Osteoblast (primary cell): ENCODE data around the gene FAM53C. TPM values are rescaled to one million over a fixed set of nuclear protein-coding genes. Genes with fewer than 3 reads are reported as not detected.

Experiments
- DNase-seq: peaks from one replicate; pipeline ENCODE4 v3.0.0; 2011; ENCODE audit warnings: low spot score, mixed read lengths; ENCODE audit not compliant: insufficient read length; ENCODE audit errors: missing footprints
- H2AFZ ChIP-seq: 2 replicates; pipeline ENCODE4 v1.6.0; 2011; ENCODE audit warnings: mild to moderate bottlenecking, low read length
- H3K27ac ChIP-seq: 2 replicates; pipeline ENCODE4 v1.5.1; 2011; ENCODE audit warnings: mild to moderate bottlenecking, low read depth, low read length, moderate library complexity
- H3K27me3 ChIP-seq: 2 replicates; pipeline ENCODE4 v1.6.0; 2012; ENCODE audit warnings: mild to moderate bottlenecking, control low read depth, inconsistent platforms, low read length, moderate library complexity; ENCODE audit not compliant: insufficient read depth
- H3K36me3 ChIP-seq: 2 replicates; pipeline ENCODE4 v1.5.1; 2011; ENCODE audit warnings: mild to moderate bottlenecking, low read length, control low read depth, moderate library complexity; ENCODE audit not compliant: insufficient read depth
- H3K4me1 ChIP-seq: 2 replicates; pipeline ENCODE4 v1.5.1; 2011; ENCODE audit warnings: mild to moderate bottlenecking, low read length, control low read depth, moderate library complexity; ENCODE audit not compliant: insufficient read depth
- H3K4me2 ChIP-seq: 2 replicates; pipeline ENCODE4 v1.6.0; 2011; ENCODE audit warnings: mild to moderate bottlenecking, low read length; ENCODE audit not compliant: insufficient read depth
- H3K4me3 ChIP-seq: fragments of 200-600 bp; sonication (generic); 3 replicates; pipeline ENCODE4 v1.5.1; 2012; ENCODE audit warnings: mild to moderate bottlenecking, low read length, inconsistent platforms; ENCODE audit not compliant: insufficient read depth
- H3K79me2 ChIP-seq: 2 replicates; pipeline ENCODE4 v1.6.0; 2012; ENCODE audit warnings: mild to moderate bottlenecking, low read length, control low read depth, inconsistent platforms; ENCODE audit not compliant: insufficient read depth
- H3K9me3 ChIP-seq: 2 replicates; pipeline ENCODE4 v1.5.1; 2011; ENCODE audit warnings: low read depth, low read length, control low read depth
- H4K20me1 ChIP-seq: 2 replicates; pipeline ENCODE4 v1.6.0; 2012; ENCODE audit warnings: mild to moderate bottlenecking, low read length, control low read depth; ENCODE audit not compliant: insufficient read depth
- CTCF ChIP-seq: IDR thresholded peaks from 2 replicates; pipeline ENCODE4 v1.5.1; 2011; ENCODE audit warnings: mild to moderate bottlenecking, low read depth, low read length, moderate library complexity; ENCODE audit errors: extremely low read depth
- total RNA-seq: library from RNA; depleted of rRNA; stranded (reverse); fragments of >200 nt; gene quantifications from 2 replicates; pipeline ENCODE4 v1.2.3, GENCODE V29; 2012

The FAM53C gene
- total RNA-seq, 1 donor, result 43.8 TPM

GRCh38 chr5:138360941-138361452 is 22.9 kb downstream of the FAM53C start:
- Histone ChIP-seq H2AFZ (no peak overlapping the region), H3K27ac (no peak overlapping the region), H3K4me1 (no peaks in the 10 kb centered on the region), H3K9me3 (no peaks in the 10 kb centered on the region), H3K27me3 (no peaks in the 10 kb centered on the region), H3K4me2 (no peak overlapping the region), H3K4me3 (no peak overlapping the region), H3K36me3 (no peaks in the 10 kb centered on the region), H4K20me1 (peaks cover 13% of the 10 kb centered on the region), H3K79me2 (peaks cover 91% of the 10 kb centered on the region)
- TF ChIP-seq CTCF, result no peak
- no peak for DNase-seq

GRCh38 chr5:138364576-138364975 is 26.5 kb downstream of the FAM53C start:
- DNase-seq, result no peak
- Histone ChIP-seq H3K27ac (no peak overlapping the region), H3K79me2 (peaks cover 93% of the 10 kb centered on the region), H3K4me2 (no peak overlapping the region), H2AFZ (no peak overlapping the region), H4K20me1 (peaks cover 21% of the 10 kb centered on the region), H3K4me1 (peaks cover 3% of the 10 kb centered on the region), H3K9me3 (no peaks in the 10 kb centered on the region), H3K4me3 (no peak overlapping the region), H3K36me3 (no peaks in the 10 kb centered on the region), H3K27me3 (no peaks in the 10 kb centered on the region)
- TF ChIP-seq CTCF, result no peak

- no peak for TF ChIP-seq CTCF
- peaks cover 23% of the 10 kb centered on the region for H4K20me1 ChIP-seq
Observed at GRCh38 chr5:138366632-138367382, 28.7 kb downstream of the FAM53C start.

GRCh38 chr5:138369261-138369660 is 31.2 kb downstream of the FAM53C start:
- H3K36me3 ChIP-seq, result peaks cover 10% of the 10 kb centered on the region
- peaks cover 19% of the 10 kb centered on the region for H4K20me1 ChIP-seq
- no peak for TF ChIP-seq CTCF
- H3K79me2 ChIP-seq, result peaks cover 86% of the 10 kb centered on the region
- no peak overlapping the region for H3K4me3 ChIP-seq
- no peaks in the 10 kb centered on the region for H3K9me3 ChIP-seq
- no peaks in the 10 kb centered on the region for H3K27me3 ChIP-seq
- H3K4me1 ChIP-seq, result peaks cover 6% of the 10 kb centered on the region
- no peak overlapping the region for H3K4me2 ChIP-seq
- no peak for DNase-seq
- H3K27ac ChIP-seq, result no peak overlapping the region
- no peak overlapping the region for H2AFZ ChIP-seq

More at GRCh38 chr5:138366632-138367382, 28.7 kb downstream of the FAM53C start:
- no peak overlapping the region for H3K4me3 ChIP-seq
- no peak for DNase-seq
- H3K9me3 ChIP-seq, result no peaks in the 10 kb centered on the region
- peaks cover 6% of the 10 kb centered on the region for H3K4me1 ChIP-seq
- H3K4me2 ChIP-seq, result no peak overlapping the region
- H3K27me3 ChIP-seq, result no peaks in the 10 kb centered on the region
- peaks cover 91% of the 10 kb centered on the region for H3K79me2 ChIP-seq
- no peaks in the 10 kb centered on the region for H3K36me3 ChIP-seq
- no peak overlapping the region for H3K27ac ChIP-seq
- no peak overlapping the region for H2AFZ ChIP-seq
